Heart left ventricle (tissue), 16 donors: Measurements from ENCODE around the gene SLC22A23. TPM values are rescaled to one million over a fixed set of nuclear protein-coding genes. Genes with fewer than 3 reads are reported as not detected.

Experiments used
- ATAC-seq, 4 donors: fragments of 200-7000 bp; cut with Tn5 transposase; one replicate each; pipeline ENCODE4 v1.9.1; 2020 to 2022; ENCODE audit warnings: moderate library complexity in 4 of 4, mild to moderate bottlenecking in 3 of 4, moderate number of reproducible peaks in 1 of 4
- DNase-seq, 5 donors: peaks; one replicate each; pipeline ENCODE4 v3.0.0-alpha.2; 2020
- H3K27ac ChIP-seq, 12 donors: fragments of 200-600 bp; sonication (generic) in 4 of 12; one replicate each; pipeline versions ENCODE4 v1.5.0 to v1.8.0; 2016 to 2022; ENCODE audit warnings: mild to moderate bottlenecking in 2 of 12
- H3K27me3 ChIP-seq, 9 donors: fragments of 200-600 bp; sonication (generic) in 2 of 9; one replicate each; pipeline versions ENCODE4 v1.5.1 to v1.8.0; 2016 to 2022; ENCODE audit warnings: mild to moderate bottlenecking in 3 of 9
- H3K36me3 ChIP-seq, 9 donors: fragments of 200-600 bp; sonication (generic) in 2 of 9; one replicate each; pipeline versions ENCODE4 v1.5.0 to v1.8.0; 2018 to 2022; ENCODE audit warnings: mild to moderate bottlenecking in 2 of 9
- H3K4me1 ChIP-seq, 12 donors: fragments of 200-600 bp; sonication (generic) in 4 of 12; one replicate each; pipeline versions ENCODE4 v1.5.0 to v1.8.0; 2016 to 2022; ENCODE audit warnings: mild to moderate bottlenecking in 3 of 12
- H3K4me3 ChIP-seq, 12 donors: fragments of 200-600 bp; sonication (generic) in 4 of 12; one replicate each; pipeline versions ENCODE4 v1.5.0 to v1.8.0; 2017 to 2022; ENCODE audit warnings: mild to moderate bottlenecking in 9 of 12, moderate library complexity in 4 of 12
- H3K9me3 ChIP-seq, 12 donors: fragments of 200-600 bp; sonication (generic) in 4 of 12; one replicate each; pipeline versions ENCODE4 v1.5.0 to v1.8.0; 2016 to 2022; ENCODE audit warnings: mild to moderate bottlenecking in 1 of 12
- POLR2A ChIP-seq, 2 donors: fragments of 450-650 bp; IDR thresholded peaks; one replicate each; pipeline ENCODE4 v1.6.1; 2017; ENCODE audit warnings: antibody characterized with exemption in 2 of 2, mild to moderate bottlenecking in 2 of 2, moderate library complexity in 2 of 2
- WGBS, 4 donors: extraction: QIAGEN DNeasy Blood & Tissue Kit in 2 of 4; methylation state at CpG; one replicate each; pipeline versions ENCODE4 v1.1.5 to v1.1.7; 2013 to 2018; 5-methylcytosine and 5-hydroxymethylcytosine counted together
- intact Hi-C, 10 donors: fragments of 100-400 bp; cut with DNase I; formaldehyde crosslinking; loops; one replicate each; pipeline versions ENCODE4 v1.11.1 to v1.14.2; 2022
- polyA plus RNA-seq, 2 donors: library from polyadenylated mRNA; stranded (reverse); fragments of 200-250 nt; gene quantifications; one replicate each; pipeline ENCODE4 v1.2.3, GENCODE V29; 2013
- total RNA-seq, 9 donors: library from RNA; depleted of rRNA in 2 of 9; stranded (reverse); fragments of >200 nt in 2 of 9; fragmentation: NEBNext Ultra II Directional in 3 of 9; extraction: Animal tissue kit (Norgen Biotek cat#: 25700) in 3 of 9; gene quantifications; one replicate each; pipeline versions ENCODE4 v1.1.0 to v1.2.4, GENCODE V29; 2016 to 2023
- TF ChIP-seq, protein P1 (sequence below), 12 donors: fragments of 200-600 bp; sonication (generic) in 4 of 12; IDR thresholded peaks; one replicate each; pipeline versions ENCODE4 v1.5.0 to v1.8.0; 2018 to 2022; ENCODE audit warnings: antibody characterized with exemption in 12 of 12, mild to moderate bottlenecking in 5 of 12
- donor health status: ischemic (EF 13 %, LVEDD 7.1; RV severe dilation, severe dysfunction).
- donor health status: healthy with polysubstance abuse.
- donor health status: DM: no; HTN: yes; CAD: no.
- donor health status: DM: no; HTN: no; CAD: no.
- donor health status: ischemic (EF 25% LVEDD 6.9; RV normal size, moderate dysfunction).
- donor health status: ischemic (EF 25% LVEDD 5.7; RV mildly dilated, moderate dysfunction).
- donor health status: healthy.
- donor health status: DM: yes; HTN: yes; CAD: no.
- donor health status: ischemic (EF 35%, LVEDD 5.7; RV mildly dilated, moderate dysfunction).
- donor health status: nonischemic (EF 11% LVEDD 7.7; RV severe dilation, severe dysfunction).
- donor health status: DM: yes; HTN: yes; CAD: no.
- donor health status: PGD.
- donor health status: ischemic (EF 29% LVEDD 5.4; RV normal size, mild dysfunction).
- donor health status: nonischemic (EF 23%, LVEDD 6.1; RV moderate dilation, normal function).

SLC22A23 gene
- total and polyA plus RNA-seq, 11 donors, result 2.9 to 12.4 (median 5.2) TPM

DNA sequence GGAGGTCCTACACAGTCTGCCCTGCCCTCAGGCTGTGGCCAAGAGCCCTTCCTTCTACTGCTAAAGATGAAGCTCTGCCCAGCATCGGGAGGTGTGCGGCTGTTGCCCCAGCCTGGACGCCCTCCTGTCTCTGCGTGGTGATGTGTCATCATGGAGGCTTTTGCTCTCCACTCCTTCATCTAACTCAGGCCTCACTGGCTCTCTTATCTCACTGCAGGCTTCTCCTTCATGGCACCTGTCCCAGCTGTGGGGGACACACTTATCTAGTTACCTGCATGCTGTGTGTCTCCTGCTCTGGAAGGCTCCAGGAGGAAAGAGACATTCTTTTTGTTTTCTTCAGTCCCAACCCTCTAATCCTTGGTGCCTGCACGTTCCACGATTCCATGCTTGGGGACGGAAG, 109.0 kb downstream of the SLC22A23 start:
- WGBS, 4 donors, result 97 to 100% (median 98%) methylated on average over 7 of the region's 7 CpGs
- TF ChIP-seq POLR2A (IDR thresholded peaks at IDR 0.05), result no peak
- TF ChIP-seq, protein P1, sequence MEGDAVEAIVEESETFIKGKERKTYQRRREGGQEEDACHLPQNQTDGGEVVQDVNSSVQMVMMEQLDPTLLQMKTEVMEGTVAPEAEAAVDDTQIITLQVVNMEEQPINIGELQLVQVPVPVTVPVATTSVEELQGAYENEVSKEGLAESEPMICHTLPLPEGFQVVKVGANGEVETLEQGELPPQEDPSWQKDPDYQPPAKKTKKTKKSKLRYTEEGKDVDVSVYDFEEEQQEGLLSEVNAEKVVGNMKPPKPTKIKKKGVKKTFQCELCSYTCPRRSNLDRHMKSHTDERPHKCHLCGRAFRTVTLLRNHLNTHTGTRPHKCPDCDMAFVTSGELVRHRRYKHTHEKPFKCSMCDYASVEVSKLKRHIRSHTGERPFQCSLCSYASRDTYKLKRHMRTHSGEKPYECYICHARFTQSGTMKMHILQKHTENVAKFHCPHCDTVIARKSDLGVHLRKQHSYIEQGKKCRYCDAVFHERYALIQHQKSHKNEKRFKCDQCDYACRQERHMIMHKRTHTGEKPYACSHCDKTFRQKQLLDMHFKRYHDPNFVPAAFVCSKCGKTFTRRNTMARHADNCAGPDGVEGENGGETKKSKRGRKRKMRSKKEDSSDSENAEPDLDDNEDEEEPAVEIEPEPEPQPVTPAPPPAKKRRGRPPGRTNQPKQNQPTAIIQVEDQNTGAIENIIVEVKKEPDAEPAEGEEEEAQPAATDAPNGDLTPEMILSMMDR (IDR thresholded peaks at IDR 0.05), result no peak
- Histone ChIP-seq H3K4me3 (no peak overlapping the region), H3K27ac (no peak overlapping the region), H3K4me1 (peaks cover 0 to 10% (median 4%) of the 10 kb centered on the region in 12 donors), H3K9me3 (no peaks in the 10 kb centered on the region), H3K27me3 (no peaks in the 10 kb centered on the region), H3K36me3 (no peaks in the 10 kb centered on the region)
- ATAC-seq, result no peak
- intact Hi-C loops, result no loop called here
- no peak for DNase-seq

DNA sequence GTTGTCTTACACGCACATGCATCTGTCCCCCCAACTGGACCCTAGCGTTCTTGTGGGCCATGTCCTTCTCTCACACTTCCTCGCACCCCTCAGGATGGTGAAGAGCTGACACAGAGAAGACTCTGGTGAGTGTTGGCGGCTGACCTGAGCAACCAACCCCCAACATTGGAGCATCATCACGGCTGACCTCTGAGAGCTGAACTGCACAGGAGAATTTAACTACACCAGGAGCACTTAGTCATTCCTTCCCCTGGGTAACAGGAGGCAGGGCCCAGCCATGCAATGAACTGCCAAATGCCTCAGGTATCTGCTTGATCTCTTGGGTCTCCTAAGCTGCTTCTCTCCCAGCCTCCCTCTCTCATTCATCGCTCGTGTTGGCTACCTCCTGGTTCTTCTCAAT, 109.6 kb downstream of the SLC22A23 start:
- Histone ChIP-seq H3K36me3 (no peaks in the 10 kb centered on the region), H3K9me3 (no peaks in the 10 kb centered on the region), H3K4me3 (no peak overlapping the region), H3K27ac (no peak overlapping the region), H3K4me1 (peaks cover 0 to 10% (median 4%) of the 10 kb centered on the region in 12 donors), H3K27me3 (no peaks in the 10 kb centered on the region)
- no peak for TF ChIP-seq POLR2A (IDR thresholded peaks at IDR 0.05)
- TF ChIP-seq, protein P1 (IDR thresholded peaks at IDR 0.05), result no peak
- DNase-seq (no peak), ATAC-seq (no peak)
- WGBS, 4 donors, result 94 to 97% (median 95%) methylated on average over 7 of the region's 7 CpGs
- intact Hi-C loops, result no loop called here

DNA sequence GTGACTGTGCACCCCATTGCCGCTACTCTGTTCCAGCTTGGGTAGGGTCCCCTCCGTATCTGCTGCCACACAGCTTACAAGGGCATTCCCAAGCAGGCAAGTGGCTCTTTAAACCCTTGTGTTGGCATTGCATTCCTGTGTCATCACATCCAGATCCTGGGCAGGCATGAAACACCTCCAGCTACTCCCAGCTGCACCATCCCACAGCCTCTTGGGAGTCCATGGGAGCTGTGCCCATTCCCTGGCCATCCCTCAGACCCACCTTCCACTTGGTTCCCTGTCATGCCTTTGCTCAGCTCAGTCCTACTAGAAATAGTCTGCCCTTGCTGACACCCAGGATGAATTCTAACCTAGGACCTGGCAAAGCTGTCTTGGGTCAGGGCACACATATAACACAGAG, 110.4 kb downstream of the SLC22A23 start:
- intact Hi-C loops, result no loop called here
- TF ChIP-seq, protein P1 (IDR thresholded peaks at IDR 0.05), result no peak
- no peak for TF ChIP-seq POLR2A (IDR thresholded peaks at IDR 0.05)
- Histone ChIP-seq H3K9me3 (no peaks in the 10 kb centered on the region), H3K36me3 (no peaks in the 10 kb centered on the region), H3K27me3 (no peaks in the 10 kb centered on the region), H3K4me1 (peaks cover 0 to 10% (median 5%) of the 10 kb centered on the region in 12 donors), H3K27ac (peak overlapping the region in 6 of 12 donors; percentile 52 to 89 (median 66)), H3K4me3 (no peak overlapping the region)
- no peak for DNase-seq
- ATAC-seq, result peak in 2 of 4 donors; percentile 11 to 15
- 61 to 73% (median 71%) methylated on average over 2 of the region's 2 CpGs for WGBS, 4 donors

DNA sequence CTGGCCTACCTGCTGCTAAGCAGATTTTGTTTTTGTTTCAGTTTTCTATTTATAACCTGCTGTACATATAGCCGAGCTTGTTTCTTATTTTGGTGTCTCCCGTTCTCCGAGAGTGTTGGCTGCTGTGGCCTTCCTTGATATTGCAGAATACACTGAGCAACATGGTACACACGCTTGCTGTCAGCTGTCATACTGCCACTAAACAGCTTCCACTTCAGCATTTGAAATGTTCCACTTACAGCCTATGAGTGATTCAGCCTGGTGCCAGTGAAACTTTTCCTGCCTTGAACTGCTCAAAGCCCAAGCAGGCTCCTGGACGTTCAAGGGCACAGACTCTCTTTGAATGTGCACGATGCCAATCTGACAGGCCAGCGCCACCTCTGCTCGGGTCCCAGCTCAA, 111.0 kb downstream of the SLC22A23 start:
- peak; percentile 88 to 96 (median 94) for ATAC-seq
- Histone ChIP-seq H3K9me3 (no peaks in the 10 kb centered on the region), H3K4me1 (peaks cover 0 to 16% (median 4%) of the 10 kb centered on the region in 12 donors), H3K36me3 (no peaks in the 10 kb centered on the region), H3K4me3 (no peak overlapping the region), H3K27me3 (no peaks in the 10 kb centered on the region), H3K27ac (peak overlapping the region in 11 of 12 donors; percentile 22 to 89 (median 65))
- no peak for TF ChIP-seq POLR2A (IDR thresholded peaks at IDR 0.05)
- TF ChIP-seq, protein P1 (IDR thresholded peaks at IDR 0.05), result no peak
- intact Hi-C loops, result no loop called here
- peak in 4 of 5 donors; percentile 25 to 68 (median 50) for DNase-seq
- 47 to 62% (median 53%) methylated on average over 8 of the region's 8 CpGs for WGBS, 4 donors
